SK-N-SH (cell line): Measurements from ENCODE around the gene RBMS3. TPM values are rescaled to one million over a fixed set of nuclear protein-coding genes. Genes with fewer than 3 reads are reported as not detected.

Experiments
- CTCF ChIA-PET: fragments of 300-600, 350-600 bp; formaldehyde crosslinking; extraction: SDS; loops from one replicate; lab custom pipeline; 2021; lab: Yijun Ruan, JAX
- POLR2A ChIA-PET: fragments of 350-600 bp; sonication (Branson Sonifier 250); formaldehyde crosslinking; extraction: SDS; loops from one replicate; lab custom pipeline; 2020; ENCODE audit warnings: antibody characterized with exemption, inconsistent platforms; lab: Yijun Ruan, JAX
- DNase-seq: peaks from one replicate; pipeline ENCODE4 v3.0.0; 2012
- H2AFZ ChIP-seq: fragments of 200-600 bp; sonication (generic); 2 replicates; pipeline ENCODE4 v1.8.1; 2016; ENCODE audit warnings: antibody characterized with exemption, mild to moderate bottlenecking, low read depth
- H3F3A ChIP-seq: fragments of 200-600 bp; sonication (generic); replicated peaks from 2 replicates; pipeline ENCODE3; 2016; ENCODE audit warnings: antibody characterized with exemption, mild to moderate bottlenecking; ENCODE audit not compliant: insufficient read depth
- H3K27ac ChIP-seq, 2 experiments: fragments of 200-500 bp in 1 of 2; fragments of 200-600 bp in 1 of 2; sonication (Bioruptor generic) in 1 of 2; sonication (generic), shearing (Covaris generic) in 1 of 2; 2 replicates each; pipeline versions ENCODE4 v1.5.1 to v1.6.1; 2014 to 2016; ENCODE audit warnings: low read depth in 2 of 2, inconsistent platforms in 1 of 2, low read length in 1 of 2, mild to moderate bottlenecking in 1 of 2, mixed read lengths in 1 of 2
- H3K27me3 ChIP-seq: fragments of 200-600 bp; sonication (generic), shearing (Covaris generic); 2 replicates; pipeline ENCODE4 v1.6.1; 2016; ENCODE audit warnings: mixed run types; ENCODE audit not compliant: insufficient read depth
- H3K36me3 ChIP-seq, 2 experiments: fragments of 200-500 bp in 1 of 2; fragments of 200-600 bp in 1 of 2; sonication (Bioruptor generic) in 1 of 2; sonication (generic) in 1 of 2; replicated peaks in 1 of 2; 2 replicates each; pipeline versions ENCODE3 to v1.5.1; 2014 to 2016; ENCODE audit warnings: low read length in 1 of 2, mild to moderate bottlenecking in 1 of 2; ENCODE audit not compliant: insufficient read depth in 2 of 2, control insufficient read depth in 1 of 2
- H3K4me1 ChIP-seq, 2 experiments: fragments of 200-500 bp in 1 of 2; fragments of 200-600 bp in 1 of 2; sonication (Bioruptor generic) in 1 of 2; sonication (generic), shearing (Covaris generic) in 1 of 2; 2 replicates each; pipeline versions ENCODE4 v1.5.1 to v1.6.1; 2014 to 2016; ENCODE audit warnings: low read depth in 1 of 2, low read length in 1 of 2, mixed run types in 1 of 2; ENCODE audit not compliant: insufficient read depth in 2 of 2, control insufficient read depth in 1 of 2
- H3K4me2 ChIP-seq: fragments of 200-600 bp; sonication (generic), shearing (Covaris generic); 2 replicates; pipeline ENCODE4 v1.6.1; 2017; ENCODE audit warnings: mixed run types
- H3K4me3 ChIP-seq, 2 experiments: fragments of 200-500 bp in 1 of 2; fragments of 200-600 bp in 1 of 2; sonication (Bioruptor generic) in 1 of 2; sonication (generic), shearing (Covaris generic) in 1 of 2; 2 replicates each; pipeline versions ENCODE4 v1.5.1 to v1.8.1; 2014 to 2016; ENCODE audit warnings: low read depth in 2 of 2, inconsistent platforms in 1 of 2, low read length in 1 of 2, mild to moderate bottlenecking in 1 of 2, mixed read lengths in 1 of 2, moderate library complexity in 1 of 2
- H3K79me2 ChIP-seq: fragments of 200-600 bp; sonication (generic); 2 replicates; pipeline ENCODE4 v1.8.1; 2017; ENCODE audit warnings: mild to moderate bottlenecking; ENCODE audit not compliant: insufficient read depth
- H3K9ac ChIP-seq: fragments of 200-600 bp; sonication (generic); 2 replicates; pipeline ENCODE4 v1.6.1; 2017; ENCODE audit warnings: mixed run types
- H3K9me2 ChIP-seq: fragments of 200-600 bp; sonication (generic); 2 replicates; pipeline ENCODE4 v1.6.1; 2017; ENCODE audit warnings: mixed run types
- H3K9me3 ChIP-seq: fragments of 200-600 bp; sonication (generic); 2 replicates; pipeline ENCODE4 v1.6.1; 2017; ENCODE audit warnings: mixed run types, mild to moderate bottlenecking, moderate library complexity
- H4K20me1 ChIP-seq: fragments of 200-600 bp; sonication (generic); 2 replicates; pipeline ENCODE4 v1.6.1; 2017; ENCODE audit warnings: mild to moderate bottlenecking, mixed run types; ENCODE audit not compliant: insufficient read depth
- CHD2 ChIP-seq: fragments of 150-350 bp; IDR thresholded peaks from 2 replicates; pipeline ENCODE4 v1.6.1; 2018; ENCODE audit warnings: low read length; ENCODE audit not compliant: partially characterized antibody
- ELF1 ChIP-seq: IDR thresholded peaks from 2 replicates; pipeline ENCODE4 v1.4.0; 2012
- FOXJ3 ChIP-seq: sonication (generic); formaldehyde crosslinking; IDR thresholded peaks from 2 replicates; pipeline ENCODE4 v1.5.1; 2020; ENCODE audit warnings: mild to moderate bottlenecking, missing genetic modification reagents
- GABPA ChIP-seq: IDR thresholded peaks from 2 replicates; pipeline ENCODE4 v1.4.0; 2012; ENCODE audit warnings: low read depth, mild to moderate bottlenecking
- JUND ChIP-seq: IDR thresholded peaks from 2 replicates; pipeline ENCODE4 v1.4.0; 2012
- MEF2A ChIP-seq: IDR thresholded peaks from 2 replicates; pipeline ENCODE4 v1.4.0; 2012; ENCODE audit warnings: low read depth, borderline replicate concordance
- NFIC ChIP-seq: IDR thresholded peaks from 2 replicates; pipeline ENCODE4 v1.4.0; 2012; ENCODE audit warnings: borderline replicate concordance
- NRF1 ChIP-seq: IDR thresholded peaks from 2 replicates; pipeline ENCODE4 v1.6.1; 2012; ENCODE audit warnings: low read depth, mild to moderate bottlenecking, low read length
- POLR2AphosphoS5 ChIP-seq: IDR thresholded peaks from 2 replicates; pipeline ENCODE4 v1.6.1; 2012; ENCODE audit warnings: low read depth, low read length
- RCOR1 ChIP-seq: fragments of 150-350 bp; IDR thresholded peaks from 2 replicates; pipeline ENCODE4 v1.6.1; 2017; ENCODE audit warnings: antibody characterized with exemption, low read length
- TAF1 ChIP-seq: IDR thresholded peaks from 2 replicates; pipeline ENCODE4 v1.6.1; 2012; ENCODE audit warnings: low read depth, mild to moderate bottlenecking, low read length, moderate library complexity, borderline replicate concordance
- TCF12 ChIP-seq: IDR thresholded peaks from 2 replicates; pipeline ENCODE4 v1.4.0; 2012
- TEAD4 ChIP-seq: IDR thresholded peaks from 2 replicates; pipeline ENCODE4 v1.4.0; 2012; ENCODE audit warnings: mild to moderate bottlenecking, borderline replicate concordance; ENCODE audit not compliant: insufficient read depth
- WGBS: methylation state at CpG from one replicate; pipeline ENCODE4 v1.1.6; 2017; ENCODE audit warnings: low lambda C conversion rate; 5-methylcytosine and 5-hydroxymethylcytosine counted together
- polyA plus RNA-seq, 3 experiments: library from polyadenylated mRNA; depleted of rRNA; stranded (reverse); fragments of >200 nt; gene quantifications; 2 replicates each; pipeline ENCODE4 v1.2.3, GENCODE V29; 2012
- TF ChIP-seq, protein P1 (sequence below): IDR thresholded peaks from 2 replicates; pipeline ENCODE4; 2012
- TF ChIP-seq, protein P2 (sequence below): IDR thresholded peaks from 2 replicates; pipeline ENCODE4 v1.6.1; 2012; ENCODE audit warnings: mild to moderate bottlenecking, low read depth, low read length, moderate library complexity
- TF ChIP-seq, protein P3 (sequence below): fragments of 150-350 bp; IDR thresholded peaks from 2 replicates; pipeline ENCODE4 v1.6.1; 2017; ENCODE audit warnings: antibody characterized with exemption, low read length, low read depth, borderline replicate concordance
- TF ChIP-seq, protein P4 (sequence below): IDR thresholded peaks from 2 replicates; pipeline ENCODE4 v1.4.0; 2012; ENCODE audit warnings: low read depth, borderline replicate concordance
- TF ChIP-seq, protein P5 (sequence below): fragments of 150-350 bp; IDR thresholded peaks from 2 replicates; pipeline ENCODE4 v1.6.1; 2016; ENCODE audit warnings: mild to moderate bottlenecking, low read depth, low read length

The RBMS3 gene
- polyA plus RNA-seq, 1 of the 3 experiments (the other 2 are of a cell fraction), result 8.2 TPM

- CTCF ChIA-PET, result no interaction called here
Measured at GRCh38 chr3:29973763-29974162, 692.9 kb downstream of the RBMS3 start.

More at GRCh38 chr3:29973763-29974162, 692.9 kb downstream of the RBMS3 start:
- POLR2A ChIA-PET, result no interaction called here
- TF ChIP-seq RCOR1, result no peak
- no peak for TF ChIP-seq ELF1
- no peak for TF ChIP-seq FOXJ3
- TF ChIP-seq, protein P1, sequence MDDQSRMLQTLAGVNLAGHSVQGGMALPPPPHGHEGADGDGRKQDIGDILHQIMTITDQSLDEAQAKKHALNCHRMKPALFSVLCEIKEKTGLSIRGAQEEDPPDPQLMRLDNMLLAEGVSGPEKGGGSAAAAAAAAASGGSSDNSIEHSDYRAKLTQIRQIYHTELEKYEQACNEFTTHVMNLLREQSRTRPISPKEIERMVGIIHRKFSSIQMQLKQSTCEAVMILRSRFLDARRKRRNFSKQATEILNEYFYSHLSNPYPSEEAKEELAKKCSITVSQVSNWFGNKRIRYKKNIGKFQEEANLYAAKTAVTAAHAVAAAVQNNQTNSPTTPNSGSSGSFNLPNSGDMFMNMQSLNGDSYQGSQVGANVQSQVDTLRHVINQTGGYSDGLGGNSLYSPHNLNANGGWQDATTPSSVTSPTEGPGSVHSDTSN, result no peak
- TF ChIP-seq TCF12, result no peak
- TF ChIP-seq, protein P2, sequence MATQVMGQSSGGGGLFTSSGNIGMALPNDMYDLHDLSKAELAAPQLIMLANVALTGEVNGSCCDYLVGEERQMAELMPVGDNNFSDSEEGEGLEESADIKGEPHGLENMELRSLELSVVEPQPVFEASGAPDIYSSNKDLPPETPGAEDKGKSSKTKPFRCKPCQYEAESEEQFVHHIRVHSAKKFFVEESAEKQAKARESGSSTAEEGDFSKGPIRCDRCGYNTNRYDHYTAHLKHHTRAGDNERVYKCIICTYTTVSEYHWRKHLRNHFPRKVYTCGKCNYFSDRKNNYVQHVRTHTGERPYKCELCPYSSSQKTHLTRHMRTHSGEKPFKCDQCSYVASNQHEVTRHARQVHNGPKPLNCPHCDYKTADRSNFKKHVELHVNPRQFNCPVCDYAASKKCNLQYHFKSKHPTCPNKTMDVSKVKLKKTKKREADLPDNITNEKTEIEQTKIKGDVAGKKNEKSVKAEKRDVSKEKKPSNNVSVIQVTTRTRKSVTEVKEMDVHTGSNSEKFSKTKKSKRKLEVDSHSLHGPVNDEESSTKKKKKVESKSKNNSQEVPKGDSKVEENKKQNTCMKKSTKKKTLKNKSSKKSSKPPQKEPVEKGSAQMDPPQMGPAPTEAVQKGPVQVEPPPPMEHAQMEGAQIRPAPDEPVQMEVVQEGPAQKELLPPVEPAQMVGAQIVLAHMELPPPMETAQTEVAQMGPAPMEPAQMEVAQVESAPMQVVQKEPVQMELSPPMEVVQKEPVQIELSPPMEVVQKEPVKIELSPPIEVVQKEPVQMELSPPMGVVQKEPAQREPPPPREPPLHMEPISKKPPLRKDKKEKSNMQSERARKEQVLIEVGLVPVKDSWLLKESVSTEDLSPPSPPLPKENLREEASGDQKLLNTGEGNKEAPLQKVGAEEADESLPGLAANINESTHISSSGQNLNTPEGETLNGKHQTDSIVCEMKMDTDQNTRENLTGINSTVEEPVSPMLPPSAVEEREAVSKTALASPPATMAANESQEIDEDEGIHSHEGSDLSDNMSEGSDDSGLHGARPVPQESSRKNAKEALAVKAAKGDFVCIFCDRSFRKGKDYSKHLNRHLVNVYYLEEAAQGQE, result no peak
- no peak for TF ChIP-seq CHD2
- TF ChIP-seq, protein P3, sequence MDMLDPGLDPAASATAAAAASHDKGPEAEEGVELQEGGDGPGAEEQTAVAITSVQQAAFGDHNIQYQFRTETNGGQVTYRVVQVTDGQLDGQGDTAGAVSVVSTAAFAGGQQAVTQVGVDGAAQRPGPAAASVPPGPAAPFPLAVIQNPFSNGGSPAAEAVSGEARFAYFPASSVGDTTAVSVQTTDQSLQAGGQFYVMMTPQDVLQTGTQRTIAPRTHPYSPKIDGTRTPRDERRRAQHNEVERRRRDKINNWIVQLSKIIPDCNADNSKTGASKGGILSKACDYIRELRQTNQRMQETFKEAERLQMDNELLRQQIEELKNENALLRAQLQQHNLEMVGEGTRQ, result no peak
- no peak for TF ChIP-seq GABPA
- no peak for TF ChIP-seq POLR2AphosphoS5
- no peak for TF ChIP-seq TEAD4
- no peak for TF ChIP-seq NFIC
- no peak for TF ChIP-seq TAF1
- TF ChIP-seq, protein P4, sequence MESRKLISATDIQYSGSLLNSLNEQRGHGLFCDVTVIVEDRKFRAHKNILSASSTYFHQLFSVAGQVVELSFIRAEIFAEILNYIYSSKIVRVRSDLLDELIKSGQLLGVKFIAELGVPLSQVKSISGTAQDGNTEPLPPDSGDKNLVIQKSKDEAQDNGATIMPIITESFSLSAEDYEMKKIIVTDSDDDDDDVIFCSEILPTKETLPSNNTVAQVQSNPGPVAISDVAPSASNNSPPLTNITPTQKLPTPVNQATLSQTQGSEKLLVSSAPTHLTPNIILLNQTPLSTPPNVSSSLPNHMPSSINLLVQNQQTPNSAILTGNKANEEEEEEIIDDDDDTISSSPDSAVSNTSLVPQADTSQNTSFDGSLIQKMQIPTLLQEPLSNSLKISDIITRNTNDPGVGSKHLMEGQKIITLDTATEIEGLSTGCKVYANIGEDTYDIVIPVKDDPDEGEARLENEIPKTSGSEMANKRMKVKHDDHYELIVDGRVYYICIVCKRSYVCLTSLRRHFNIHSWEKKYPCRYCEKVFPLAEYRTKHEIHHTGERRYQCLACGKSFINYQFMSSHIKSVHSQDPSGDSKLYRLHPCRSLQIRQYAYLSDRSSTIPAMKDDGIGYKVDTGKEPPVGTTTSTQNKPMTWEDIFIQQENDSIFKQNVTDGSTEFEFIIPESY, result no peak
- TF ChIP-seq NRF1, result no peak
- no peak for TF ChIP-seq MEF2A
- TF ChIP-seq, protein P5, sequence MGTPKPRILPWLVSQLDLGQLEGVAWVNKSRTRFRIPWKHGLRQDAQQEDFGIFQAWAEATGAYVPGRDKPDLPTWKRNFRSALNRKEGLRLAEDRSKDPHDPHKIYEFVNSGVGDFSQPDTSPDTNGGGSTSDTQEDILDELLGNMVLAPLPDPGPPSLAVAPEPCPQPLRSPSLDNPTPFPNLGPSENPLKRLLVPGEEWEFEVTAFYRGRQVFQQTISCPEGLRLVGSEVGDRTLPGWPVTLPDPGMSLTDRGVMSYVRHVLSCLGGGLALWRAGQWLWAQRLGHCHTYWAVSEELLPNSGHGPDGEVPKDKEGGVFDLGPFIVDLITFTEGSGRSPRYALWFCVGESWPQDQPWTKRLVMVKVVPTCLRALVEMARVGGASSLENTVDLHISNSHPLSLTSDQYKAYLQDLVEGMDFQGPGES, result no peak
- no peak for TF ChIP-seq JUND
- H3K36me3 ChIP-seq, result peaks cover 0 to 12% of the 10 kb centered on the region in 2 experiments
- H3K9me3 ChIP-seq, result no peaks in the 10 kb centered on the region
- 96% methylated on average over 1 of the region's 1 CpG for WGBS
- no peak overlapping the region for H3K4me3 ChIP-seq
- H3K9ac ChIP-seq, result no peak overlapping the region
- H3K4me1 ChIP-seq, result peaks cover 0 to 10% of the 10 kb centered on the region in 2 experiments; a peak in 1 of 4 replicates
- no peak for DNase-seq
- no peaks in the 10 kb centered on the region for H3K79me2 ChIP-seq
- no peak overlapping the region for H3K27ac ChIP-seq
- H3K27me3 ChIP-seq, result no peaks in the 10 kb centered on the region
- H3K4me2 ChIP-seq, result no peak overlapping the region
- H4K20me1 ChIP-seq, result no peaks in the 10 kb centered on the region
- H2AFZ ChIP-seq, result no peak overlapping the region
- peaks cover 5% of the 10 kb centered on the region for H3F3A ChIP-seq
- no peaks in the 10 kb centered on the region for H3K9me2 ChIP-seq
